Measurements from ENCODE around the gene UQCR11. TPM values are rescaled to one million over a fixed set of nuclear protein-coding genes. Genes with fewer than 3 reads are reported as not detected.

UQCR11 gene
- total and polyA plus RNA-seq, 5 experiments from 2014 or later: 130 to 646 (median 545) TPM

DNA sequence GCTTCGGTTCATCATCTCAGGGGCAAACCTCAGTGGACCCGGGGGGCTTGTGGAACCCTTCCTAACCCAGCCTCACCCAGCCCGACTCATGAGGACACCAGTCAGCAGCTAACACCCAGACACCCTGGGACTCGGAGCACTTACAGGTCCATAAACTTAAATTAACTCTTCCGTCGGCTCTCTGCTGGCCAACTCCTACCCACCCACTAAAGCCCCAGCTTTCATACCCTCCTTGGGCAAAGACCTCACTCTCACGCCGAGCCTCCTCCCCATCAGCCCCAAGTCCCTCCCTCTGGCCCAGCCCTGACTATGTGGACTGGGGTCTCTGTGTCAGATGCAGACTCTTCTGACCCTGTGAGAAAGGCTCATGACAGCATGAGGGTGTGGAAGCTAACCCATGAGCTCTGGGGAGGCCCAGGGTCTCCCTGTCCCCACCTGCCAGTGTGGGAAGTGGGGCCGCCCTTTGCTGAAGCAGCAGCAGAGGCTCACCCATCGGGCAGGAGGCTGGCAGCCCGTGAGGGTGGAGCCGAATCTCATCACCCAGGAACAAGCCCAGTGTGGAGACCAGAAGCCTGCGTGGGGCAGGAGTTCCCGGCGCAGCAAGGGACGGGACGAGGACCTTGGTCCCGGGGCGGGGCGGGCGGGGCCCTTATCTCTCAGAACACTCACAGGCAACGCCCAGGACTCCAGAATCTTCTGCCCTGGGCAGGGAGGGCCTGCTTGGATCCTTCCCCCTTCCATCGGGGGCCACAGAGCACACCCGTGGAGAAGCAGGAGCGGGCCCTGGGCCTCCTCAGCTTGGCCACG is 27.4 kb upstream of the UQCR11 start:
- H3K27ac Mint-ChIP-seq: peak overlapping the region in 1 of 10 donors; percentile 81
- POLR2A ChIA-PET: no interaction called here
- no peak for ATAC-seq

DNA sequence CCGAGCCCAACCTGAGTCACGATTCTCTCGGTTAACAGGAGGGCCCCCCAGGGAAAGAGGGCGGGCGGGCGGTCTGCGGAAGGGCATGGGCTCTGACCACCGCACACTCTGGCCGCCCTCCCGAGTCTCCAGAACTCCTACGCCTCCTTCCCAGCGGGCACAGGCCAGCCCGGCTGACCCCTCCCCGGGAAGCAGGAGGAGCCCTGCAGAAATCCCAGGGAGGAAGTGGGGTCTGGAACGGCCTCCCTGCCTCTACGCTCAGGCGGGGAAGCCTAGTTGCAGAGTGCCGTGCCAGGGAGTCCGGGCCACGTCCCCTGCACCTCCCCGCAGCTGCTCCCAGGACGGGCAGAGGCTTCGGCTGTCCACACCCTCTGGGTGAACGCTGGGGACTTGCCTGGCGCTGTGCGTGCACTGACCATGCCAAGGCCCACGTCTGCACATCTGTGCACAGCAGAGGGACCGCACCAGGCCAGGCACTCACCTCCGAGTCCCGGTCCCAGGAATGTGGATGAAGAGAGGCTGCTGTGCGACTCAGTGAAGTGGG is 26.4 kb upstream of the UQCR11 start:
- POLR2A ChIA-PET: no interaction called here
- Mint-ChIP-seq H3K4me3 (no peak overlapping the region), H3K4me1 (peaks cover 0 to 10% (median 4%) of the 10 kb centered on the region in 4 donors), H3K27me3 (no peaks in the 10 kb centered on the region), H3K27ac (no peak overlapping the region), H3K36me3 (peaks cover 0 to 22% (median 0%) of the 10 kb centered on the region in 3 donors), H3K9me3 (no peaks in the 10 kb centered on the region)
- no peak for ATAC-seq
- DNase-seq: no peak

More for the DNA sequence above, 27.4 kb upstream of the UQCR11 start:
- Mint-ChIP-seq H3K9me3 (no peaks in the 10 kb centered on the region), H3K27me3 (no peaks in the 10 kb centered on the region), H3K4me1 (peaks cover 0 to 12% (median 4%) of the 10 kb centered on the region in 4 donors), H3K4me3 (no peak overlapping the region), H3K36me3 (peaks cover 0 to 33% (median 0%) of the 10 kb centered on the region in 3 donors)
- DNase-seq: no peak

DNA sequence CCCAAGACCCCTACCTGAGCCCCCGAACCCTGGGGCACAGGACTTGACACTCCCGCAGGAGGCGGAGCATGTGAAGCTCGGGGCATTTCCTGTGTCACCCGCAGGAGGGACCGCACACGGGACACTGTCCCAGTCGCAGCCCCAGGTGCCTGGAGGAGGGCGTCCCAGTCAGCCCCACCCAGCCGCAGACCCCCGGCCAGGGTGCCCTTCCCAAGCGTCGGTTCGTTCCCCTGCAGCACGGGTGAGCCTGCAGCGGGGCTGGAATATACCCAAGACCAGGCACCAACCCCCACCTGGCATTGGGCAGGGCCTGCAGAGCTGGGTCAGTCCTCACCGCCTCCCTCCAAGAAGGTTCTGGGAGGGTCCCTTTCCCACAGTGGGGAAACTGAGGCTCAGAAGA is 25.5 kb upstream of the UQCR11 start:
- POLR2A ChIA-PET: interaction anchor here (1.0 kb wide), 1 partner anchor 21 kb away, joined by 3 read pairs; no protein-coding TSS in a partner anchor
- peaks cover 0 to 15% (median 0%) of the 10 kb centered on the region in 3 donors for H3K36me3 Mint-ChIP-seq
- H3K27me3 Mint-ChIP-seq: no peaks in the 10 kb centered on the region
- no peak for DNase-seq
- no peak overlapping the region for H3K27ac Mint-ChIP-seq
- no peak overlapping the region for H3K4me3 Mint-ChIP-seq
- peaks cover 0 to 12% (median 5%) of the 10 kb centered on the region in 4 donors for H3K4me1 Mint-ChIP-seq
- no peak for ATAC-seq
- no peaks in the 10 kb centered on the region for H3K9me3 Mint-ChIP-seq

DNA sequence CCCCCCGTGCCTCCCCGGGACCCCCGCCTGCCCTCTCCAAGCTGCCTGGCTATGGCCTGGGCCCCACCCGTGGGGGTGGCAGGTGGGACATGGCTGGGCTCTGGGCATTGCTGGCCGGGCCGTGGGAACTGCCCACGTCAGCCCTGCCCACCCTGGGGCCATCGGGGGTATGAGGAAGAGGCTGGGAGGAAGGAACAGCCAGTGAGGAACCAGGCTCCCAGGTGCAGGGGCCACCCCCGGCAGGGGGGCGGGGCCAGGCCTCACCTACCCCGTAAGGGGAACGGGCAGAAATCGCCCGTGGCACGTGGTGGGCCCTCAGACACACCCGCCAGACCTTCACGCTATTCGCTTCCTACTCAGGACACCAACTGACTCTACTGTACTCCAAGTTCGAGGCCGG is 24.8 kb upstream of the UQCR11 start:
- H3K36me3 Mint-ChIP-seq: peaks cover 0 to 12% (median 0%) of the 10 kb centered on the region in 3 donors
- POLR2A ChIA-PET: interaction anchor here (0.6 to 1.0 kb wide), 2 partner anchors 20 to 101 kb away, joined by 3 to 4 read pairs; no protein-coding TSS in a partner anchor
- no peaks in the 10 kb centered on the region for H3K27me3 Mint-ChIP-seq
- DNase-seq (no peak), ATAC-seq (no peak)
- peak overlapping the region in 1 of 10 donors; percentile 43 for H3K27ac Mint-ChIP-seq
- peaks cover 0 to 9% (median under 1%) of the 10 kb centered on the region in 4 donors for H3K4me1 Mint-ChIP-seq
- no peaks in the 10 kb centered on the region for H3K9me3 Mint-ChIP-seq
- H3K4me3 Mint-ChIP-seq: no peak overlapping the region

DNA sequence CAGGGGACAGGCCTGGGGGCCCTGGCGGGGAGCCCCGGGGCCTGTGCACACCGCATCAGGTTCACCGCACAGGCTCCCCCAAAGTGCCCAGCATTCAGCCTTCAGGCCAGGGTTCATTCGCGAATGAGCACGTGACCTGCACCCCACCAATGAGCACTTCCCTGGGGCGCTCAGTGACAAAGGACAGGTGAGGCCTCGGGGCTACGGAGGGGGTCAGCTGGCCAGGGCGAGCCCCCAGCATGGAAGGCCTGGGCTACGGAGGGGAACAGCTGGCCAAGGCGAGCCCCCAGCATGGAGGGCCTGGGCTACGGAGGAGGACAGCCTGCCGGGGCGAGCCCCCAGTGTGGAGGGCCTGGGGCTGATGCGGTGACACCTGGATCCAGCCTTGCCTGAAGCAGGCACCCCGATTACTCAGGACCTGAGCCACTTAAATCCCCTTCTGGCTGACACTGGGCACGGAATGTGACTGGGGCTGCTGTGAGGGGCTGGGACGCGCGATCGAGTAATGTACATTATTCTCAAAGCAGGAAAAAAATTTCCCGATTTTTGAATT is 24.1 kb upstream of the UQCR11 start:
- DNase-seq: no peak
- H3K27me3 Mint-ChIP-seq: no peaks in the 10 kb centered on the region
- H3K9me3 Mint-ChIP-seq: no peaks in the 10 kb centered on the region
- H3K27ac Mint-ChIP-seq: no peak overlapping the region
- peaks cover 0 to 16% (median under 1%) of the 10 kb centered on the region in 4 donors for H3K4me1 Mint-ChIP-seq
- H3K36me3 Mint-ChIP-seq: peaks cover 0 to 14% (median 0%) of the 10 kb centered on the region in 3 donors
- no peak for ATAC-seq
- H3K4me3 Mint-ChIP-seq: no peak overlapping the region
- POLR2A ChIA-PET: no interaction called here

DNA sequence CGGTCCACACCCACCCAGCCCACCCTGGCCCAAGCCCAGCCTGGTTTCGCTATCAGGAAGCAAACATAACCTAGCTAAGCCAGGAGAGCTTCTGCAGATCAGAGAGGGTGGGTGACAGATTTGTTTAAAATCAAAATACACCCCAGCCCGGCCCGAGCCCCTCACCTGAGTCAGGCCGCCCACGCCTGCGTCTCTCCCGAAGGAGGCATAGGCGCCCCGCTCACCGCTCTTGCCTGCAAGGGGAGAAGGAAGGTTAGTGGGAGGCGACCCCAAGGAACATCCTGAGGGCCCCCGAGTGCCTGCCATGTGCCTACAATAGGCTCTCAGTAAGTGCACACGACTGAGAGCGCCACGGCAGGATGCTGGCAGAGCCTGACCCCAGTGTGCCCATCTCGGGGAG is 21.9 kb upstream of the UQCR11 start:
- no peaks in the 10 kb centered on the region for H3K27me3 Mint-ChIP-seq
- no peak overlapping the region for H3K27ac Mint-ChIP-seq
- peaks cover 0 to 17% (median under 1%) of the 10 kb centered on the region in 4 donors for H3K4me1 Mint-ChIP-seq
- POLR2A ChIA-PET: no interaction called here
- H3K9me3 Mint-ChIP-seq: no peaks in the 10 kb centered on the region
- DNase-seq (no peak), ATAC-seq (no peak)
- H3K4me3 Mint-ChIP-seq: no peak overlapping the region
- peaks cover 0 to 20% (median 0%) of the 10 kb centered on the region in 3 donors for H3K36me3 Mint-ChIP-seq

DNA sequence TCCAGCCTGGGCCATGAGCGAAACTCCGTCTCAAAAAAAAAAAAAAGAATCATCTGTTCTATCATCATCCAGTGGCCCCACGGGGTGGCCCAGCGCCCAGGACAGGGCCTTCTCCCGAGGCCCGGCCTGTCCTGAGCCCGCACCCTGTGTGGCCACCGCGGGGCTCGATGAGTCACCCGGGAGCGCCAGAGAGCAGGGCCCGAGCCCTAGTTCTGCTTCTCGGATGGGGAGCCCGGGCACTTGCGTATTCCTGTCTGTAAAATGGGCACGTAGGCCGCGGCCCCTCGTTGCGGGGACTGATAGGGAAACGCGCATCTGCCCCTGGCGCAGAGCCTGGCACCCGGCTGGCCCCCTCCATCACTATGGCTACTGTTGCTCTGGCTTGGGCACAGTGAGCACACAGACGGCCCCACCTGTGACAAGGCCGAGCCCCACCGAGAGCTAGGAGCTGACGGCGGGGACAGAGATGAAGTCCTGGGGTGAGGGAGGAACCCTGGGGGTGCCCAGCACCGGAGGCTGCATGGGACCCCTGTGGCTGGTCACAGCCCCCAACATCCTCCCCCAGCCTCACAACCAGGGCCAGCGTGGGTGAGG is 21.3 kb upstream of the UQCR11 start:
- POLR2A ChIA-PET: no interaction called here

DNA sequence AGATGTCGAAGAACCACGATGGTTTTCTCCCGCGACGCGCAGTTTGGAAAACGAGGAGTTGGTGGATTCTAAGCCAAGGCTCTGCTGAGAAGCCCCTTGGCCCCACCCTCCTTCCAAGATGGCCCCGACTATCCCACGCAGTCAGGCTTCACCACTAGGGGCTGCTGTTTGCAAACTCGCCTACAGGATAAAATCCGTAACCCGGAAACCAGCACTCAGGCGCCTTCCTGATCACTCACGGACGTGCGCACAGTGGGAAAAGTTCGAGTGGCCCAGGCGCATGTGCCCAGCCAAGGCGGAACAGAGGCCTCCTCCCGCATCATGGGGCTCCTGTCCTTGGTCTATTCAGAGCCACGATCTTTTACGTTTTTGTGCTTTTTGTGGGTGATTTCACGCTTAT is 19.2 kb upstream of the UQCR11 start:
- DNase-seq (peak; percentile 28 to 75 (median 53)), ATAC-seq (peak; percentile 86 to 91)
- POLR2A ChIA-PET: no interaction called here
- Mint-ChIP-seq H3K27me3 (no peaks in the 10 kb centered on the region), H3K4me3 (no peak overlapping the region), H3K4me1 (peaks cover 0 to 15% (median under 1%) of the 10 kb centered on the region in 4 donors), H3K9me3 (no peaks in the 10 kb centered on the region), H3K36me3 (peaks cover 0 to 19% (median 0%) of the 10 kb centered on the region in 3 donors), H3K27ac (peak overlapping the region in 4 of 10 donors; percentile 41 to 81 (median 62))

More for the DNA sequence above, 21.3 kb upstream of the UQCR11 start:
- Mint-ChIP-seq H3K9me3 (no peaks in the 10 kb centered on the region), H3K27me3 (no peaks in the 10 kb centered on the region), H3K4me1 (peaks cover 0 to 17% (median under 1%) of the 10 kb centered on the region in 4 donors), H3K36me3 (peaks cover 0 to 17% (median 0%) of the 10 kb centered on the region in 3 donors), H3K27ac (no peak overlapping the region), H3K4me3 (no peak overlapping the region)
- ATAC-seq (no peak), DNase-seq (no peak)

DNA sequence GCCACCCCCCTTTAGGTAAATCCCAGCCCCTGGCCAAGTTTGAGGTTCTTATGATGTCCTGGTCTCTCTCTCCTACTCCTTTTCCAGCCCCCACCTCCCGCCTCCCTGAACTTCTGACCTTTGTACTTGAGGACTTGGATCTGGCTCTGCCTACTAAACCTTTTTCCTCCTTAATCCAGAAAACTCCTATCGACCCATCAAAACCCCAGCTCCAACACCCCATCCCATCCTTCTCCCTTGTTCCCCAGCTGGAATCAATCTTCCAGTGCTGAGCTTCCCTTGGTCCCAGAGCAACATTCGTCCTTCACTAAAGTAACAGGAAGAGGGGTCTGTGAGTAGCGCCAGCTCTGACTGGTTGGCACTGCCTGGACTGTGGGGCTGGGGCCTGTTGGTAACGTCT is 17.3 kb upstream of the UQCR11 start:
- ATAC-seq: no peak
- Mint-ChIP-seq H3K4me3 (no peak overlapping the region), H3K36me3 (peaks cover 0 to 29% (median 0%) of the 10 kb centered on the region in 3 donors), H3K27ac (peak overlapping the region in 4 of 10 donors; percentile 39 to 88 (median 62)), H3K27me3 (no peaks in the 10 kb centered on the region), H3K9me3 (no peaks in the 10 kb centered on the region), H3K4me1 (peaks cover 4 to 29% (median 10%) of the 10 kb centered on the region in 4 donors)
- POLR2A ChIA-PET: no interaction called here
- DNase-seq: no peak

DNA sequence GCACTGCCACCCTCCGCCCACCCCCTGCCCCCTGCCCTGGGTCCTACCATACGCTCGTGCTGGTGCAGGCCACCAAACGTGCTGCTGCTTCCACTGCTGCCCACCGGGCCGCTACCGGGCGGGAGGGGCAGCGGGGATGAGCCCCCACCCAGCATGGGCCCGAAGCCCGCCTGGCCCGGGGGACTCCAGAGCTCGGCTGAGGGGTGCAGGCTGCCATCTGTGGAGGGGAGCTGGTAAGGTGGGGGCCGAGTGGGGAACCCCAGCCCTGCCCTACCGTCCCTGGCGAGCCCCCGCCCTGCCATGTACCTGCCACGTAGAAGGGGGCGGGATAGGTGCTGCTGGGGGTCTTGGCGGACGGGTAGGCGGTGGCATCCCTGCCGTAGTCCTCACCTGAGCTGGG is 16.7 kb upstream of the UQCR11 start:
- no peak overlapping the region for H3K27ac Mint-ChIP-seq
- ATAC-seq (no peak), DNase-seq (no peak)
- POLR2A ChIA-PET: no interaction called here
- no peak overlapping the region for H3K4me3 Mint-ChIP-seq
- peaks cover 9 to 34% (median 13%) of the 10 kb centered on the region in 4 donors for H3K4me1 Mint-ChIP-seq
- no peaks in the 10 kb centered on the region for H3K9me3 Mint-ChIP-seq
- no peaks in the 10 kb centered on the region for H3K27me3 Mint-ChIP-seq
- peaks cover 0 to 29% (median 0%) of the 10 kb centered on the region in 3 donors for H3K36me3 Mint-ChIP-seq

DNA sequence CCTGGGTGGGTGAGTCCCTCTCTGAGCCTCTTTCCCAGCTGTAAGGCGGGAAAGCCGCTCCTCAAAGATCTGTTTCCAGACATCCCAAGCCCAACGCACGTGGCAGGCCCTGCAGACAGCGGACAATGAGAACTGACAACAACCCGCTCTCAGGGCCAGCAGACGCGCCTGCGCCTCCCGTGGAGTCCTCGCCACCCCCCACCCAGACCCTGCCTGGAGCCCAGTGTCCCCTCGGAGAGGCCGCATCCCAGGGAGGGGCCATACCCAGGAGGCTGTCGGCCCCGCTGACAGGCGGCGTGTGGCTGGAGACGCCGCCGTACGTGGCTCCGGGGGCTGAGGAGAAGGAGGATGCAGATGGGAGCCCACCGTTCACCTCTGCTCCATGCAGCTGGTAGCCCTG is 16.3 kb upstream of the UQCR11 start:
- H3K4me3 Mint-ChIP-seq: no peak overlapping the region
- H3K27me3 Mint-ChIP-seq: no peaks in the 10 kb centered on the region
- no peak for ATAC-seq
- H3K36me3 Mint-ChIP-seq: peaks cover 0 to 29% (median 0%) of the 10 kb centered on the region in 3 donors
- H3K9me3 Mint-ChIP-seq: no peaks in the 10 kb centered on the region
- no peak overlapping the region for H3K27ac Mint-ChIP-seq
- DNase-seq: no peak
- peaks cover 13 to 38% (median 17%) of the 10 kb centered on the region in 4 donors for H3K4me1 Mint-ChIP-seq
- POLR2A ChIA-PET: no interaction called here

DNA sequence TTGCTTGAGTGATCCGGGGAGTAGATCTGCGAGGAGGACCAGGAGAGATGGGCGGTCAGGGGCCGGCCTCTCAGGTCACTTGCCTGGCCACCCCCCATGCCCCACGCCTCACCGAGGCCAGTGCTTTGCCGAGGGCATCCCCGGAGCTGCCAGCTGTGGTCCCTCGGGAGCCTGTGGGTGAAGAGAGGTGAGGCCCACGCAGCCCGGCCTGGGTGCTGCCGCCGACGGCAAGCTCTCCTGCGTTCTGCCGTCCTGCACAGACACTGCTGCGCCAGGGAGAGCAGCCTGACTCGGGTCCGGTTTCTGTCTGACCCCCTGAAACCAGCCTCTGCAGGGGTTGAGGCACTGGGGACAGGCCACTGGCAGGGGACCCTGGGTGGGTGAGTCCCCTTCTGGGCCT is 15.8 kb upstream of the UQCR11 start:
- H3K4me3 Mint-ChIP-seq: no peak overlapping the region
- peaks cover 15 to 40% (median 19%) of the 10 kb centered on the region in 4 donors for H3K4me1 Mint-ChIP-seq
- H3K9me3 Mint-ChIP-seq: no peaks in the 10 kb centered on the region
- peaks cover 0 to 32% (median under 1%) of the 10 kb centered on the region in 3 donors for H3K36me3 Mint-ChIP-seq
- H3K27ac Mint-ChIP-seq: no peak overlapping the region
- H3K27me3 Mint-ChIP-seq: no peaks in the 10 kb centered on the region
- ATAC-seq (no peak), DNase-seq (no peak)
- POLR2A ChIA-PET: no interaction called here

Data from naive thymus-derived CD8-positive, alpha-beta T cell (primary cell).